AG09319 (cell line): Measurements from ENCODE around the gene UFC1.

Experiments used
- DNase-seq: peaks from one replicate; pipeline ENCODE4 v3.0.0-alpha.2; 2010; ENCODE audit warnings: low read depth; ENCODE audit errors: extremely low read depth
- CTCF ChIP-seq: IDR thresholded peaks from 2 replicates; pipeline ENCODE4 v1.5.1; 2011; ENCODE audit warnings: low read depth, mild to moderate bottlenecking, inconsistent platforms, low read length, moderate library complexity

The UFC1 gene

GRCh38 chr1:161199506-161200139 is 45.8 kb downstream of the UFC1 start:
- DNase-seq = no peak
- TF ChIP-seq CTCF = no peak

DNA sequence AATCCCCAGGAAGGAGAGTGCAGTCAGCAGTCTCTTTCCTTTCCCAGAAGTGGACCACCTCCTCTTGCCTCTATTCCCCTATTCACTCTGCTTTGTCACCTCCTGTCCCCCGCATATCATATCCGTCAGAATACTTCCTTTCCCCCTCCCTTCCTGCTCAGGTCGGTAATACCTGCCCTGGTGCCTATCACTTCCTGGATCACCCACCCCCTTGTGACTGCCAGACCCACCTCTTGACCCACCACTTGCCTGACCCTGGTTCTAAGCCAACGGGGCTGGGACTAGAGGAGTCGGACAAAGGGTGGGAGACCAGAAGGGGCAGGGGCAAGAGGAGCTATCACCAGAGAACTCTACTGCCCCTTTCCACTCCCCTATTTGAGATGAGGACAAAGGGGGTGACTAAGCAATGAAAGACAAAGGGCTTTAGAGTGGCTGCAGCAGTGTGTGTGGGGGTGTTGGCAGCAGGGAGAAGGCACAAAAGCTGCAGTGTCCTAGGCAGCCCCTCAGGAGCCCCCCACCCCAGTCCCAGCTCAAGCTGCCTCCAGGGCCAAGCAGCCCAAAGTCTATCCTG is 46.7 kb downstream of the UFC1 start:
- TF ChIP-seq CTCF = no peak
- DNase-seq = no peak

DNA sequence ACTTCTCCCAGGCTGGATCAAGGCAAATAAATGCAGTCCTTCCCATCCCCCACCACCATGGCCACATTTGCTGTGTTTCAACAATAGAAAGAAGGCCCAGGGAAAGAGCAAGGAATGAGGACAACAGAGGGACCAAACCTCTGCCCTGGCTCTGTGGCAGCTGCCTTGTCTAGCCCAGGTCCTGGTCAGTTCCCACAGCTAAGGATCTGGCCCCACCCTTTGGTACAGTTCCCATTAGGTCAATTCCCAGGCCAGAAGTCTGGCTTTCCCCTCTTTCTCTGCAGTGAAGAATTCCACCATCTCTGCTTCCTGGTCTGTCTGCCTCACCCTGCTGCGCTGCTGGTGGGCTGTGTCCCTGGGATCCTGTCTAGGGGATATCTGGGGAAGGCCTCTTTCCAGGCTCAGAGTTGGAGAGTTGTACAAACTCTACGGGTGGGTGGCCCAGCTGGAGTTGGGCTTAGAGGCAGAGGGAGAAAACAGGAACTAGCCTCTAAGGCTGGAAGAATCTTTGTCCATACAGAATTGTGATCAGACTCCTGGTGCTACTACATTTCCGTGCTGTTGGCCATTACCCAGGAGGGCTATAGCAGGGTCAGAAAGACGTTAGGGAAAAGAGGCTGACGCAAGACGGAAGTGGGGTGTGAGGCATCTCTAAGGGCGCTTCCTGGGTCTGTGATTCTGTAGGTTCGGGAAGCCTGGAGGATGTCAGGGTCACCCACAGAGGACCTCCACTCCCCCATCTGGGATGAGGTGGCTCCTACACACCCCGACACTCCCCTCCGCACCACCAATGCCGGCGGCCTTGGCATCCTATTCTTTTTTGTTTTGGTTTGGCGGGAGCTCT is 47.4 kb downstream of the UFC1 start:
- peak; percentile 43 for DNase-seq
- no peak for TF ChIP-seq CTCF

DNA sequence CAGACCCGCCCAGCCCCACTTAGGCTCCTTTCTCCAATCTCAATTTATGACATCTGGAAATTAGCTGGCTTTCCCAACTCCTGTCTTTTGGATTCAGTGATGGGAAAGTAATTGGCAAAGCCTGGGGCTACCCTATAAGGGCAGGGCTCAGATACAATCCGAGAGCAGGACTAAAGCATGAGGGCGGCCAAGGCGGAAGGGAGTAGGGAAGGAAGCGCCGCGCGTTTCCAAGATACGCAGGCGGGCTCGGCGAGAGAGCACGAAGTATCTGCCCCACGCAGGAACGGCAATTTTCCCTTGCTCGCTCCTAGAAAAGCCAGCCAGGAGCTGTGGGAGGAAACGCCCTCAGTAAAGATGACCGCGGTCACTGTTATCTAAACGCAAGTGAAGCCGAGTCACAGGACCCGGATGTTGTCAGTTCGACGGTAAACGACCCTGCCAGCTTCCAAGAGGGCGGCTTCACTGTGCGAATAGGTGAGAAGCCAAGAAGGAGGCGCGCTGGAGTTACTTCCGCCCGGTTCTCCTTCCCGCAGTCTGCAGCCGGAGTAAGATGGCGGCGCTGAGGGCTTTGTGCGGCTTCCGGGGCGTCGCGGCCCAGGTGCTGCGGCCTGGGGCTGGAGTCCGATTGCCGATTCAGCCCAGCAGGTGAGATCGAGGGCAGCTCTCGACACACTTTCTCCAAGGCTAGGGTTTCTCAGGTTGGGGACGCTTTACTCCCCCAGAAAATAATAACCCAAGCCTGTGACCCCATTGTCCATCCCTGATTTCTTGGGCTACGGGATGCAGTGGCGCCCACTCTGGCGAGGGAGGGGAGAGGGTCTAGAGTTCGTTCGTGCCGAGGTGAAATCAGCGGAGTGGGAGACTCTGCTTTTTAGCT is 48.3 kb downstream of the UFC1 start, which contains the start of gene NDUFS2:
Gene NDUFS2 (plus strand): TSS at position 532 of the 877 bp plus-strand sequence. CDS start 19 bp downstream, at position 551.
- TF ChIP-seq CTCF = no peak; the same call in 1 of the 2 replicates
- DNase-seq = peak; percentile 98

DNA sequence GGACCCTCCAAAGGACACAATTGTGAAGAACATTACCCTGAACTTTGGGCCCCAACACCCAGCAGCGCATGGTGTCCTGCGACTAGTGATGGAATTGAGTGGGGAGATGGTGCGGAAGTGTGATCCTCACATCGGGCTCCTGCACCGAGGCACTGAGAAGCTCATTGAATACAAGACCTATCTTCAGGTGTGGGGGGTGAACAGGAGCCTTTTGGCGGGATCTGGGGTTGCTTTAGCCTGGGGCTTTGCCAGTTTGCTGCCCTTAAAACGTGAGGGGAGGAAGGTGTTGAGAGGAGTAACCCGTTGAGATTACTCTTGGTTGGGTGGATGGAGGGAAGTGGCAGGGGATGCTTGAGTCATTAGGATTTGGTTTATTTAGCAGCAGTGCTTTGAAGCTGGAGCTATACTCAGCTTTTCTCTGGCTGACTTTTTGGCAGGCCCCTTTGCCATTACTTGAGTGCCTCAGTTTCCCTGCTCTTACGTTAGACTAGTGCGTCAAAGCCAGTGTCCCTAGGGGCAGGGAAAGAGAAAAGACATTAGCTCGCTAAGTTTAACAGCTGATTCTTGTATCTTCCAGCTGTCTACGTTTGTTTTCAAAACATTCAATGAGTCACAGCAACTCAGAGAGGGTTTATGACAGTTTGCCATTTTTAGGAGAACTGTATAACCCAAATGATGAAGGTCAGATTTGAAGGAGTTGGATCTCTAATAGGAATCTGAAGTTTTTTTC is 52.8 kb downstream of the UFC1 start:
- TF ChIP-seq CTCF = no peak
- no peak for DNase-seq

DNA sequence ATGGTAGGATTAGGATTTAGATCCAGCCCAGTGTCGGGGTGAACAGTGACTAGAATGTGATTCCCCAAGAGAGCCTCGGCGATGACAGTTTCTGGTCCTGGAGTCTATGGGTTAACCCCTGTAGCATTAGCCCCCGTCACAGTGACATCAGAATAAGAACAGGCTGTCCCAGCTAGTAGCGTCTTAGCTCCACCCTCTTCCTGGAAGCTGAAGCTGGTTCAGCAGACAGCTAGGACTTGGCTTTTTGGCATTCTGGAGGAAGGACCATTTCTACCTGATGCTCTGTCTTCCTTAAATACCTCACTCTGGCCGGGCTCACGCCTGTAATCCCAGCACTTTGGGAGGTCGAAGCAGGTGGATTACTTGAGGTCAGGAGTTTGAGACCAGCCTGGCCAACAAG is 53.4 kb downstream of the UFC1 start:
- no peak for DNase-seq
- no peak for TF ChIP-seq CTCF
